H9 (cell line): ENCODE results near the gene PLEKHG2. TPM values are rescaled to one million over a fixed set of nuclear protein-coding genes. Genes with fewer than 3 reads are reported as not detected.

Experiments
- DNase-seq: peaks from one replicate; pipeline ENCODE4 v3.0.0-alpha.2; 2017
- H2AFZ ChIP-seq: one replicate; pipeline ENCODE4 v1.6.1; 2013; ENCODE audit warnings: mild to moderate bottlenecking, low read length, control low read depth, moderate library complexity
- H2AK5ac ChIP-seq: 2 replicates; pipeline ENCODE4 v1.6.1; 2013; ENCODE audit warnings: low read length, control low read depth, mixed read lengths; ENCODE audit not compliant: insufficient read length
- H2BK120ac ChIP-seq: one replicate; pipeline ENCODE4 v1.6.1; 2013; ENCODE audit warnings: low read depth, mild to moderate bottlenecking, low read length, control low read depth, inconsistent platforms; ENCODE audit not compliant: poor library complexity, severe bottlenecking
- H2BK12ac ChIP-seq: 2 replicates; pipeline ENCODE4 v1.6.1; 2013; ENCODE audit warnings: low read length, control low read depth, mixed read lengths, low read depth; ENCODE audit not compliant: insufficient read length
- H2BK15ac ChIP-seq: 2 replicates; pipeline ENCODE4 v1.6.1; 2013; ENCODE audit warnings: low read depth, low read length, control low read depth
- H2BK20ac ChIP-seq: one replicate; pipeline ENCODE4 v1.6.1; 2013; ENCODE audit warnings: low read depth, mild to moderate bottlenecking, low read length, control low read depth, inconsistent platforms; ENCODE audit not compliant: poor library complexity, severe bottlenecking
- H2BK5ac ChIP-seq: 2 replicates; pipeline ENCODE4 v1.6.1; 2013; ENCODE audit warnings: low read length, control low read depth, mixed read lengths; ENCODE audit not compliant: insufficient read length
- H3K14ac ChIP-seq: 2 replicates; pipeline ENCODE4 v1.6.1; 2013; ENCODE audit warnings: low read length, control low read depth; ENCODE audit not compliant: insufficient read depth
- H3K18ac ChIP-seq: 2 replicates; pipeline ENCODE4 v1.6.1; 2013; ENCODE audit warnings: low read depth, mild to moderate bottlenecking, mixed read lengths, low read length, control low read depth; ENCODE audit not compliant: insufficient read length
- H3K23ac ChIP-seq: 2 replicates; pipeline ENCODE4 v1.6.1; 2013; ENCODE audit warnings: low read length, control low read depth, mixed read lengths, low read depth; ENCODE audit not compliant: insufficient read length
- H3K23me2 ChIP-seq: 2 replicates; pipeline ENCODE4 v1.6.1; 2013; ENCODE audit warnings: low read depth, mild to moderate bottlenecking, mixed read lengths, low read length, control low read depth; ENCODE audit not compliant: insufficient read length, poor library complexity, severe bottlenecking
- H3K27ac ChIP-seq: 2 replicates; pipeline ENCODE4 v1.5.1; 2013; ENCODE audit warnings: low read length, control low read depth, mixed read lengths, low read depth; ENCODE audit not compliant: insufficient read length
- H3K27me3 ChIP-seq: 2 replicates; pipeline ENCODE4 v1.6.1; 2013; ENCODE audit warnings: low read length, control low read depth, inconsistent platforms; ENCODE audit not compliant: insufficient read depth
- H3K4ac ChIP-seq: 2 replicates; pipeline ENCODE4 v1.6.1; 2013; ENCODE audit warnings: low read depth, mild to moderate bottlenecking, control low read depth, inconsistent platforms, low read length, moderate library complexity
- H3K4me1 ChIP-seq: 2 replicates; pipeline ENCODE4 v1.6.1; 2013; ENCODE audit warnings: low read length, control low read depth, inconsistent platforms; ENCODE audit not compliant: insufficient read depth
- H3K4me2 ChIP-seq: 2 replicates; pipeline ENCODE4 v1.6.1; 2013; ENCODE audit warnings: low read length, control low read depth, mixed read lengths; ENCODE audit not compliant: insufficient read length, insufficient read depth
- H3K56ac ChIP-seq: 2 replicates; pipeline ENCODE4 v1.6.1; 2013; ENCODE audit warnings: low read depth, mild to moderate bottlenecking, mixed read lengths, low read length, control low read depth; ENCODE audit not compliant: insufficient read length
- H3K79me1 ChIP-seq: 2 replicates; pipeline ENCODE4 v1.6.1; 2013; ENCODE audit warnings: low read depth, mild to moderate bottlenecking, moderate library complexity, low read length, control low read depth, inconsistent platforms; ENCODE audit not compliant: insufficient read depth, poor library complexity, severe bottlenecking
- H3K79me2 ChIP-seq: 2 replicates; pipeline ENCODE4 v1.6.1; 2013; ENCODE audit warnings: low read length, control low read depth, inconsistent platforms; ENCODE audit not compliant: insufficient read depth
- H3K9ac ChIP-seq: 2 replicates; pipeline ENCODE4 v1.6.1; 2013; ENCODE audit warnings: low read length, control low read depth, mixed read lengths; ENCODE audit not compliant: insufficient read length; ENCODE audit errors: extremely low read depth
- H3K9me3 ChIP-seq: one replicate; pipeline ENCODE4 v1.6.1; 2013; ENCODE audit warnings: low read depth, low read length, inconsistent platforms; ENCODE audit not compliant: control insufficient read depth
- H3T11ph ChIP-seq: one replicate; pipeline ENCODE4 v1.6.1; 2013; ENCODE audit warnings: mild to moderate bottlenecking, low read length, control low read depth, inconsistent platforms
- H4K20me1 ChIP-seq: one replicate; pipeline ENCODE4 v1.6.1; 2013; ENCODE audit not compliant: control insufficient read depth, insufficient read length, insufficient read depth
- H4K5ac ChIP-seq: 2 replicates; pipeline ENCODE4 v1.6.1; 2013; ENCODE audit warnings: low read depth, mild to moderate bottlenecking, mixed read lengths, low read length, control low read depth; ENCODE audit not compliant: insufficient read length
- H4K8ac ChIP-seq: replicated peaks from 2 replicates; pipeline ENCODE4 v1.6.1; 2013; ENCODE audit warnings: low read length, control low read depth, mixed read lengths, low read depth; ENCODE audit not compliant: insufficient read length
- H4K91ac ChIP-seq: 2 replicates; pipeline ENCODE4 v1.6.1; 2013; ENCODE audit warnings: low read depth, mild to moderate bottlenecking, moderate library complexity, mixed read lengths, low read length, control low read depth; ENCODE audit not compliant: insufficient read length
- H3K27ac Mint-ChIP-seq, 3 experiments: 2 replicates in 2 of 3; 3 replicates in 1 of 3; pipeline ENCODE4 v1.8.0; 2020 to 2021; ENCODE audit warnings: mixed read lengths in 3 of 3, mild to moderate bottlenecking in 1 of 3, moderate library complexity in 1 of 3
- H3K27me3 Mint-ChIP-seq: 2 replicates; pipeline ENCODE4 v1.8.0; 2021; ENCODE audit warnings: low read depth, mild to moderate bottlenecking, moderate library complexity, mixed read lengths
- H3K36me3 Mint-ChIP-seq, 3 experiments: 2 replicates in 2 of 3; 3 replicates in 1 of 3; pipeline ENCODE4 v1.8.0; 2020 to 2021; ENCODE audit warnings: low read depth in 3 of 3, mixed read lengths in 3 of 3; ENCODE audit not compliant: insufficient read depth in 1 of 3
- H3K4me1 Mint-ChIP-seq, 2 experiments: 2 replicates each; pipeline ENCODE4 v1.8.0; 2020; ENCODE audit warnings: mixed read lengths in 2 of 2
- H3K4me3 Mint-ChIP-seq, 2 experiments: 2 replicates in 1 of 2; 3 replicates in 1 of 2; pipeline ENCODE4 v1.8.0; 2020 to 2021; ENCODE audit warnings: mild to moderate bottlenecking in 2 of 2, mixed read lengths in 2 of 2, moderate library complexity in 1 of 2
- H3K9me3 Mint-ChIP-seq, 2 experiments: 2 replicates in 1 of 2; 3 replicates in 1 of 2; pipeline ENCODE4 v1.8.0; 2020; ENCODE audit warnings: mild to moderate bottlenecking in 2 of 2, mixed read lengths in 2 of 2, moderate library complexity in 1 of 2
- WGBS: extraction: QIAGEN DNeasy Blood & Tissue Kit; methylation state at CpG from one replicate; pipeline ENCODE4 v1.1.7; 2013; ENCODE audit warnings: missing lambda C conversion rate, low lambda C conversion rate, mixed read lengths; ENCODE audit not compliant: insufficient read length; ENCODE audit errors: extremely low coverage; 5-methylcytosine and 5-hydroxymethylcytosine counted together
- total RNA-seq: library from RNA; stranded (reverse); gene quantifications from 2 replicates; pipeline ENCODE4 v1.2.1, GENCODE V29; 2021
- TF ChIP-seq, protein P1 (sequence below): fragments of 200-600 bp; sonication (generic); conservative IDR thresholded peaks from 3 replicates; pipeline ENCODE4 v1.8.0; 2021; ENCODE audit warnings: antibody characterized with exemption, mild to moderate bottlenecking

PLEKHG2 gene
- total RNA-seq, 1 experiment from 2014 or later, result 167 TPM

DNA sequence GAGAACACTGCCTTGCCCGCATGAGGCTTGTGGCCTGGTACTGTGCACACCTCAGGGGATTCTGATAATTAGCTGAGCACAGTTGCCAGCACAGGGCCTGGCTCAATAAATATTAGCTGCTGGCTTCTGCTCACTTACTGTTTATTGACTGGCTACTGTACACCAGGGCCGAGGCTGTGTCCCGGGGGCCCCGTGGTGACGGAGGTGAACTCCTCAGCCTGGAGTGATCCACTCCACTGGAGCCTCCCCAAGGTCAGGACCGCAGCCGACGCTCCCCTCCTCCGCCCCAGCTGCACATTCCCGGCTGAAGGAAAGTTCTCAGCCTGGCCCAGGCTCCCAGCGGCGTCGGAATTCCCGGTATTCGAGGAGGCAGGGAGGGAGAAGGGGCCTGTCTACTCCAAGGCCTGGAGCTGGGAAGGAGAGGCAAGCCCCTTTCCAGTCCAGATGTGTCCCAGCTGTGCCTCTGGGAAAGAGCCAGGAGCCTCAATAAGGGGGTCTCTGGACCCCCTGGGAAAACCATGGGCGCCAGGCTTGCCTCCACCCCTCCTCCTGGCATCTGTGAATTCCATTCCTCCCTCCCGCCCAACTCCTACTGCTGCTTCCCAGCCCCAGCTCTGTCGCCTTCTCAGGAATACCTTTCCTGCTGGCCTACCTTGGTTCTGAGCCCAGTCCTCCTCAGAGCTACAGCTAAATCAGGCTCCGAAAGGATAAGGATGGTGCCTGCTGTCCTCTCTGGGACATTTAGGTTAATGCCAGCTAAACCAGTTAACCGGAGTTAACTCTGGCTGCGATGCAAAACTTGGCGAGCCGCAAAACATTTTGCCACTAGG is 16.0 kb downstream of the PLEKHG2 start:
- Histone ChIP-seq H2BK120ac (no peak overlapping the region), H3K79me1 (no peaks in the 10 kb centered on the region), H3K4me2 (peak overlapping the region; percentile 15), H3K56ac (no peak overlapping the region), H3T11ph (no peak overlapping the region), H2BK15ac (no peak overlapping the region; the same call in 1 of the 2 replicates), H3K9ac (no peak overlapping the region), H3K9me3 (no peaks in the 10 kb centered on the region), H4K20me1 (no peaks in the 10 kb centered on the region), H3K14ac (peak overlapping the region; percentile 78), H2AFZ (no peak overlapping the region), H3K23me2 (no peaks in the 10 kb centered on the region), H2BK12ac (peak overlapping the region; percentile 26), H3K79me2 (no peaks in the 10 kb centered on the region), H3K4ac (no peak overlapping the region), H4K8ac (no peak overlapping the region), H2AK5ac (no peak overlapping the region), H2BK5ac (no peak overlapping the region), H3K23ac (no peak overlapping the region), H2BK20ac (no peak overlapping the region), H3K4me1 (peaks cover 7% of the 10 kb centered on the region; the same call in 1 of the 2 replicates), H4K91ac (no peak overlapping the region), H4K5ac (no peak overlapping the region), H3K27ac (peak overlapping the region; percentile 73), H3K27me3 (no peaks in the 10 kb centered on the region), H3K18ac (peak overlapping the region; percentile 80)
- WGBS, result no CpG with 5 or more reads among the region's 23 CpGs
- DNase-seq, result peak; percentile 93
- peak overlapping the region; percentile 17 to 68; a peak in 4 of 5 replicates for H3K4me3 Mint-ChIP-seq
- H3K27ac Mint-ChIP-seq, result peak overlapping the region; percentile 97 to 99 (median 99)
- no peaks in the 10 kb centered on the region for H3K27me3 Mint-ChIP-seq
- peaks cover 40 to 41% of the 10 kb centered on the region in 2 experiments for H3K4me1 Mint-ChIP-seq
- no peaks in the 10 kb centered on the region for H3K9me3 Mint-ChIP-seq
- H3K36me3 Mint-ChIP-seq, result peaks cover 24 to 46% (median 35%) of the 10 kb centered on the region in 3 experiments; a peak in 6 of 7 replicates
- TF ChIP-seq, protein P1, sequence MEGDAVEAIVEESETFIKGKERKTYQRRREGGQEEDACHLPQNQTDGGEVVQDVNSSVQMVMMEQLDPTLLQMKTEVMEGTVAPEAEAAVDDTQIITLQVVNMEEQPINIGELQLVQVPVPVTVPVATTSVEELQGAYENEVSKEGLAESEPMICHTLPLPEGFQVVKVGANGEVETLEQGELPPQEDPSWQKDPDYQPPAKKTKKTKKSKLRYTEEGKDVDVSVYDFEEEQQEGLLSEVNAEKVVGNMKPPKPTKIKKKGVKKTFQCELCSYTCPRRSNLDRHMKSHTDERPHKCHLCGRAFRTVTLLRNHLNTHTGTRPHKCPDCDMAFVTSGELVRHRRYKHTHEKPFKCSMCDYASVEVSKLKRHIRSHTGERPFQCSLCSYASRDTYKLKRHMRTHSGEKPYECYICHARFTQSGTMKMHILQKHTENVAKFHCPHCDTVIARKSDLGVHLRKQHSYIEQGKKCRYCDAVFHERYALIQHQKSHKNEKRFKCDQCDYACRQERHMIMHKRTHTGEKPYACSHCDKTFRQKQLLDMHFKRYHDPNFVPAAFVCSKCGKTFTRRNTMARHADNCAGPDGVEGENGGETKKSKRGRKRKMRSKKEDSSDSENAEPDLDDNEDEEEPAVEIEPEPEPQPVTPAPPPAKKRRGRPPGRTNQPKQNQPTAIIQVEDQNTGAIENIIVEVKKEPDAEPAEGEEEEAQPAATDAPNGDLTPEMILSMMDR, result no peak
